BLaER1 (cell line): ENCODE data around the gene LAMC1.

Experiments
- H3K27ac ChIP-seq: shearing (Covaris generic); formaldehyde crosslinking; 2 replicates; pipeline ENCODE4 v1.8.1; 2022
- H3K27me3 ChIP-seq: shearing (Covaris generic); formaldehyde crosslinking; 2 replicates; pipeline ENCODE4 v1.8.1; 2022
- H3K36me3 ChIP-seq: shearing (Covaris generic); formaldehyde crosslinking; 2 replicates; pipeline ENCODE4 v1.8.1; 2022
- H3K4me1 ChIP-seq: shearing (Covaris generic); formaldehyde crosslinking; 2 replicates; pipeline ENCODE4 v1.8.1; 2022
- H3K4me2 ChIP-seq: shearing (Covaris generic); formaldehyde crosslinking; 2 replicates; pipeline ENCODE4 v1.8.1; 2022
- H3K4me3 ChIP-seq: shearing (Covaris generic); formaldehyde crosslinking; 2 replicates; pipeline ENCODE4 v1.8.1; 2022
- H3K9ac ChIP-seq: shearing (Covaris generic); formaldehyde crosslinking; 2 replicates; pipeline ENCODE4 v1.8.1; 2022
- H3K9me3 ChIP-seq: shearing (Covaris generic); formaldehyde crosslinking; 2 replicates; pipeline ENCODE4 v1.8.1; 2022
- H4K20me1 ChIP-seq: shearing (Covaris generic); formaldehyde crosslinking; 2 replicates; pipeline ENCODE4 v1.8.1; 2022
- Cebpa-rat ChIP-seq: shearing (Covaris generic); IDR thresholded peaks from 2 replicates; pipeline ENCODE4 v1.8.1; 2022

Gene LAMC1

DNA sequence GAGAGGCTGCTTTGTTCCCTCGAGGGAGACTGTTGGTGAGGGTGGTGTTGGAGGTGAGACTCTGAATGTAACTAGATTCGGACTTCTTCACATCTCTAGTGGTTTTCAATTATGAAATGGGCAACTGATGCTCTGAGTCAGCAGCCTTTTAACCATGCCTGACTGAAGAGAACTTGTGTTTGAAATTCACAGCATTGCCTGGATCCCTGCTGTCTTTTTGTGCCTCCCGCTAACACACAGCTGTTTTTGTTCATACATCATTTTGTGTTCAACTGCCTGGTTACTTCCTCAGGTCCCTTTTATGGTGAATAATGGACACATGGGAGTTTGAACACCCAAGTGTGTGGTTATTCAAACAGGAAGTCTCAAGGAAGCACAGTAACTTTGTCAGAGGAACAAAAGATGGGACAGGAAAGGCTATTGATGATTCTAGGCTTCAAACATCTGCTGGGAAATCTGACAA lies 16.8 kb downstream of the LAMC1 start:
- H3K9ac ChIP-seq = peak overlapping the region; percentile 67; the same call in 1 of the 2 replicates
- peaks cover 82% of the 10 kb centered on the region for H3K4me1 ChIP-seq
- H3K4me2 ChIP-seq = peak overlapping the region; percentile 83
- H3K36me3 ChIP-seq = peaks cover 16% of the 10 kb centered on the region
- no peak for TF ChIP-seq Cebpa-rat
- H3K27ac ChIP-seq = peak overlapping the region; percentile 78
- H3K27me3 ChIP-seq = no peaks in the 10 kb centered on the region
- peaks cover 31% of the 10 kb centered on the region for H4K20me1 ChIP-seq
- peak overlapping the region; percentile 34; the same call in 1 of the 2 replicates for H3K4me3 ChIP-seq
- H3K9me3 ChIP-seq = no peaks in the 10 kb centered on the region

- Histone ChIP-seq H3K9ac (peak overlapping the region; percentile 67; the same call in 1 of the 2 replicates), H3K27ac (peak overlapping the region; percentile 78), H3K9me3 (no peaks in the 10 kb centered on the region), H3K27me3 (no peaks in the 10 kb centered on the region), H3K4me1 (peaks cover 87% of the 10 kb centered on the region), H3K4me2 (peak overlapping the region; percentile 83), H3K4me3 (peak overlapping the region; percentile 34; the same call in 1 of the 2 replicates), H3K36me3 (peaks cover 11% of the 10 kb centered on the region), H4K20me1 (peaks cover 31% of the 10 kb centered on the region)
- no peak for TF ChIP-seq Cebpa-rat
These were observed 17.3 kb downstream of the LAMC1 start for GRCh38 chr1:183040547-183040971.

GRCh38 chr1:183043254-183043653 lies 20.0 kb downstream of the LAMC1 start:
- H3K4me1 ChIP-seq = peaks cover 90% of the 10 kb centered on the region
- H3K36me3 ChIP-seq = no peaks in the 10 kb centered on the region
- TF ChIP-seq Cebpa-rat = no peak
- no peak overlapping the region for H3K4me3 ChIP-seq
- H3K27me3 ChIP-seq = no peaks in the 10 kb centered on the region
- peak overlapping the region; percentile 83 for H3K4me2 ChIP-seq
- H3K9me3 ChIP-seq = no peaks in the 10 kb centered on the region
- H3K27ac ChIP-seq = no peak overlapping the region
- H3K9ac ChIP-seq = no peak overlapping the region
- H4K20me1 ChIP-seq = peaks cover 37% of the 10 kb centered on the region

- H3K9ac ChIP-seq = peak overlapping the region; percentile 8; the same call in 1 of the 2 replicates
- no peak for TF ChIP-seq Cebpa-rat
- peak overlapping the region; percentile 27; the same call in 1 of the 2 replicates for H3K27ac ChIP-seq
- H4K20me1 ChIP-seq = peaks cover 42% of the 10 kb centered on the region
- no peaks in the 10 kb centered on the region for H3K27me3 ChIP-seq
- no peaks in the 10 kb centered on the region for H3K9me3 ChIP-seq
- peaks cover 89% of the 10 kb centered on the region for H3K4me1 ChIP-seq
- no peak overlapping the region for H3K4me3 ChIP-seq
- H3K36me3 ChIP-seq = no peaks in the 10 kb centered on the region
- H3K4me2 ChIP-seq = peak overlapping the region; percentile 44
These were observed 20.9 kb downstream of the LAMC1 start for GRCh38 chr1:183043872-183044854.

DNA sequence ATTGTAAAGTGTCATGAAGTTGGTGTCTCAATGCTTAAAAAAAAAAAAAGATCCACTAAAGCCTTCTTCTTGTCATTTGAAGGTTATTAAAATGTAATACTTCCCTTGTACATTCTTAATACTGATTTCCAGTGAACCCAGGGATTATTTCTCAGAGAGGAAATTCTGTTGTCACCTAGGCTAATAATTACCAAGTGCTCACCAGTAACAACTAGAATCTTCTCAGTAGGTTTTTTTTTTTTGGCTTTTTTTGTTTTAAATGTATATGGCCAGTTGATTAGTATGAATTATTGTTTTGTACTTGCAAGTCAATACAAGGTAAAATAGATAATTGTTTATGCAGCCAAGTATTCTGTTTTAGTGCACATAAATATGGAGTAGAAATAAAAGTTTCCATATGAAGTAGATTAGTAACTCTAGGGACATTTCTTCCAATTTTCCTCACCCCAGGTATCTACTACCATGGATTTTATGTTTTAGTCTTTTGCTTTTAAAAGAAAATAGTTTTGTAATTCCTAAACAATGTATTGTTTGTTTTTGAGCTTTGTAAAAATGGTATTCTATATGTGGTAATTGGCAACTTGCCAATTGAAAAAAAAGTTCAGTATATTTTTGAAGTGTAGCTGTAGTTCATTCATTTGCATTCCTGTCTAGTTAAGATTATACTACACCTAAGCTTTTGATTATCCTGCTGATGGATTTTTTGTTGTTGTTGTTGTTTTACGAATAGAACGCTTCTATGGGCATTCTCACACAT lies 21.9 kb downstream of the LAMC1 start:
- Histone ChIP-seq H4K20me1 (peaks cover 37% of the 10 kb centered on the region), H3K9ac (no peak overlapping the region), H3K36me3 (peaks cover 4% of the 10 kb centered on the region; the same call in 1 of the 2 replicates), H3K27ac (no peak overlapping the region), H3K9me3 (no peaks in the 10 kb centered on the region), H3K4me3 (no peak overlapping the region), H3K27me3 (no peaks in the 10 kb centered on the region), H3K4me2 (peak overlapping the region; percentile 44), H3K4me1 (peaks cover 80% of the 10 kb centered on the region)
- no peak for TF ChIP-seq Cebpa-rat

DNA sequence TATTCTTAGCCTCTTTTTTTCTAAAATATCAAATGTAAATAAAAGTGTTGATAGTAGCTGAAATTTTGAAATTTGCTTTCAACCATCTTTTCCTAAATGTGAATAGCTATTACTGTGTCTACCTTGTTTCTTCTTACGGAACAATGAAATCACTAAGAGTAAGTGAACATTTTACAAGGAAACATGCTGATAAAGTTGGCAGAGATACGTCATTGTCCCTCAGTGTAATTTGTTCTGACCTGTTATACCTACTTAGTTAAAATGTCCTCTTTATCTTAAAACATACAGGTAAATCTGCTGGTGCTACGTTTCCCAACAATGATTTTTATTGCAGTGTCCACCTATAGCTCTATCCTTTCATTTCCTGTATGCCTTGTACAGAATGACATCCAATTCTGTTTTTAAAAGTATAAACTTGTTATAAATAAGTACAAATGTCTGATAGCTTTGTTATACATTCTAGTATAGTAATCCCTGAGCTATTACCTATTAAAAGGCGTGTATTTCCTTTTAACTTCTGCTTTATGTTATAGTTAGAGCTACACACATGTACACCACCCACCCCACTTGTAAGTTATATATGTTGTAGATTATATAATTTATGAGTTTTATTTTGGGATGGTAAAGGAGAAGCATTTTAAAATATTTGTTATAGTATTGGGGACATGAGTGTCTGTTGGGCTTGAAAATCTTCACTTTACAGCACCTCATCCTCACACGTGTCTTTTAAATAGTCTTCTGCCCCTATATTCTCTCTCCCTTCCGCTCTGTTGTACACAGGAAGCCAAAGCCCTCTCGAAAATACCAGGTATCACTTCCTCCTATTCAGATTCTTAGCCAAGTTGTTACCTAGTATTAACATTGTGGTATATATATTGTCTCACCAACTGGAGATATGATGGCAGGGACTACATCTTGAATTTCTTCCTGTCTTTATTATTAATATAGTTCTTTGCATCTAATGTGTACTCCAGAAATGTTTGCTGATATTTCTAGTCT lies 25.2 kb downstream of the LAMC1 start:
- Histone ChIP-seq H3K9me3 (no peaks in the 10 kb centered on the region), H3K9ac (no peak overlapping the region), H3K36me3 (peaks cover 4% of the 10 kb centered on the region; the same call in 1 of the 2 replicates), H3K4me1 (peaks cover 47% of the 10 kb centered on the region), H4K20me1 (peaks cover 43% of the 10 kb centered on the region), H3K4me2 (peak overlapping the region; percentile 51), H3K27ac (no peak overlapping the region), H3K27me3 (no peaks in the 10 kb centered on the region), H3K4me3 (no peak overlapping the region)
- TF ChIP-seq Cebpa-rat = no peak

GRCh38 chr1:183051546-183051945 lies 28.3 kb downstream of the LAMC1 start:
- H4K20me1 ChIP-seq = peaks cover 56% of the 10 kb centered on the region
- no peak overlapping the region for H3K27ac ChIP-seq
- peaks cover 20% of the 10 kb centered on the region for H3K4me1 ChIP-seq
- H3K27me3 ChIP-seq = no peaks in the 10 kb centered on the region
- no peak overlapping the region for H3K4me2 ChIP-seq
- no peak overlapping the region for H3K9ac ChIP-seq
- TF ChIP-seq Cebpa-rat = no peak
- H3K4me3 ChIP-seq = no peak overlapping the region
- H3K36me3 ChIP-seq = peaks cover 7% of the 10 kb centered on the region; the same call in 1 of the 2 replicates
- no peaks in the 10 kb centered on the region for H3K9me3 ChIP-seq

DNA sequence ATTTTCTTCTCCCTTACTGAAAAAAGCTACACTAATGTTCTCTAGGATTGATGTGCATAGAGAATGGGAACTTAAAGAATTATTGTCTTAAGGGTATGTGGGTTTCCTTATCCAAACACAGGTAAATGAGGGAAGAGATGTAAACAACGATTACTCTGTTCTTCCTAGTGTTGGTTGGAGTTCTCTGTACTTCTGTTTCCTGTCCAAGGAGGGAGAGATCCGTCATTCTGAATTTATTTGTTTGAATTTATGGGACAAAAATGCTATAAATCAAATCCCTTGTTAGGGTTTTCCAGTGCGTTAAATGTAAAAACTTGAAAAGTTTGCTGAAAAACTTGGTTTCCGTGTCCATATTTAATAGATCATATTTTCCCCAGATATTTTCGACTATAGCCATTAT lies 29.6 kb downstream of the LAMC1 start:
- Histone ChIP-seq H3K9ac (no peak overlapping the region), H3K9me3 (no peaks in the 10 kb centered on the region), H3K4me2 (no peak overlapping the region), H4K20me1 (peaks cover 70% of the 10 kb centered on the region), H3K4me1 (peaks cover 12% of the 10 kb centered on the region), H3K36me3 (peaks cover 7% of the 10 kb centered on the region; the same call in 1 of the 2 replicates), H3K27me3 (no peaks in the 10 kb centered on the region), H3K4me3 (no peak overlapping the region), H3K27ac (no peak overlapping the region)
- no peak for TF ChIP-seq Cebpa-rat
